T-helper 2 cell treated with Interferon-gamma antibody and Interleukin-4, amounts not matched to agents 100 ng/mL and 5 ng/mL, for 36 hours (primary cell): ENCODE data around the gene WDR62. TPM values are rescaled to one million over a fixed set of nuclear protein-coding genes. Genes with fewer than 3 reads are reported as not detected.

ENCODE experiments used
- intact Hi-C: fragments of 100-400 bp; cut with micrococcal nuclease; formaldehyde crosslinking; loops from one replicate; pipeline ENCODE4 v1.15.1; 2023
- total RNA-seq: library from RNA; stranded (reverse); gene quantifications from 2 replicates; pipeline ENCODE4 v1.2.3, GENCODE V29; 2022

WDR62 gene
- total RNA-seq, 1 donor from 2014 or later, result 32.6 TPM

DNA sequence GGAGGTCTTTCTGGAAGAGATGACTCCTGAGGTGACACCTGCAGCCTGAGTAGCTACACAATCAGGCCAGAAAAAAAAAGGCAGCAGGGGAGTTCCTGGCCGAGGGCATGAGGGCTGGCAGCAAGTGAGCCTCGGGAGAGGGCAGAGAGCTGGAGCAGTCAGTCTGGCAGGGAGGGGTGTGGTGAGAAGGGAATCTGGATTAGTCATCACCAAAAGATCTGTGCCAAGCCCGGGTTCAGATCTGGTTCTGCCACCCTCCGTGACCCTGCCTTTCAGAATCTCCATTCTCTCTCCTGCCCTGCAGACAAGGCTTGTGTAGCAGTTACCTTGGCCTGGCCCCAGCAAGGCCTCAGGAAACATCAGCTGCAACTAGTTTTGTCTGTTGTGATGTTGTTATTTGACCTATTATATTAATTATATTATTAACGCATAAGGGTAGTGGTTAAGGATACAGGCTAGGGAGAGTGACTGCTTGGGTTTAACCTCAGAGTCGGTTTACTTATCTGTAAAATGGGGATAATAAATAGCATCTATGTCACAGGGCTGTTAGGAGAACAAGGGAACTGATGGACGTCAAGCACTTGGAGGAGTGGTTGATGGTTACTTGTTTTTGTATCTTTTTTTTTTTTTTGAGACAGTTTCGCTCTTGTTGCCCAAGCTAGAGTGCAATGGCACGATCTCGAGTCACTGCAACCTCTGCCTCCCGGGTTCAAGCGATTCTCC is 82.4 kb downstream of the WDR62 start:
- intact Hi-C loops, result no loop called here

DNA sequence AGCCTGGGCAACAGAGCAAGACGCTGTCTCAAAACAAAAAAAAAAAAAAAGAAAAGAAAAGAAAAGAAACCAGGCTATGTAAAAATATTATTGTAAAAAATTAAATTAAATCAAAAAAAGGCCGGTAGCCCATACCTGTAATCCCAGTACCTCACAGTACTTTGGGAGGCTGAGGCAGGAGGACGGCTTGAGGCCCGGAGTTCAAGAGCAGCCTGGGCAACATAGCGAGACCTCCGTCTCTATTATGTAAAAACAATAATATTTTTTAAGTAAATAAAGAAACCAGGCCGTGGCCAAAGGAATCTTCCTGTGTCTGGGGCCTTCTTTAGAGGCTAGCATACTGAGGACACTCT is 84.4 kb downstream of the WDR62 start:
- intact Hi-C loops, result loop anchor here (1.0 kb wide), 1 partner anchor 11 kb away; no protein-coding TSS in a partner anchor

GRCh38 chr19:36139473-36140303 is 85.0 kb downstream of the WDR62 start, which contains the start of gene CAPNS1:
TSS of gene CAPNS1 (plus strand) at chr19:36140066. CDS start at chr19:36141012, 946 bp downstream.
- intact Hi-C loops, result loop anchor here (1.0 to 2.0 kb wide), 3 partner anchors 11 to 125 kb away; partner anchors contain the start of genes ALKBH6, ZNF146 and ZNF565

GRCh38 chr19:36140304-36141038 is 85.8 kb downstream of the WDR62 start:
- intact Hi-C loops, result loop anchor here (1.0 to 2.0 kb wide), 4 partner anchors 25 to 126 kb away; partner anchors contain the start of genes ALKBH6, TBCB, THAP8 and WDR62

DNA sequence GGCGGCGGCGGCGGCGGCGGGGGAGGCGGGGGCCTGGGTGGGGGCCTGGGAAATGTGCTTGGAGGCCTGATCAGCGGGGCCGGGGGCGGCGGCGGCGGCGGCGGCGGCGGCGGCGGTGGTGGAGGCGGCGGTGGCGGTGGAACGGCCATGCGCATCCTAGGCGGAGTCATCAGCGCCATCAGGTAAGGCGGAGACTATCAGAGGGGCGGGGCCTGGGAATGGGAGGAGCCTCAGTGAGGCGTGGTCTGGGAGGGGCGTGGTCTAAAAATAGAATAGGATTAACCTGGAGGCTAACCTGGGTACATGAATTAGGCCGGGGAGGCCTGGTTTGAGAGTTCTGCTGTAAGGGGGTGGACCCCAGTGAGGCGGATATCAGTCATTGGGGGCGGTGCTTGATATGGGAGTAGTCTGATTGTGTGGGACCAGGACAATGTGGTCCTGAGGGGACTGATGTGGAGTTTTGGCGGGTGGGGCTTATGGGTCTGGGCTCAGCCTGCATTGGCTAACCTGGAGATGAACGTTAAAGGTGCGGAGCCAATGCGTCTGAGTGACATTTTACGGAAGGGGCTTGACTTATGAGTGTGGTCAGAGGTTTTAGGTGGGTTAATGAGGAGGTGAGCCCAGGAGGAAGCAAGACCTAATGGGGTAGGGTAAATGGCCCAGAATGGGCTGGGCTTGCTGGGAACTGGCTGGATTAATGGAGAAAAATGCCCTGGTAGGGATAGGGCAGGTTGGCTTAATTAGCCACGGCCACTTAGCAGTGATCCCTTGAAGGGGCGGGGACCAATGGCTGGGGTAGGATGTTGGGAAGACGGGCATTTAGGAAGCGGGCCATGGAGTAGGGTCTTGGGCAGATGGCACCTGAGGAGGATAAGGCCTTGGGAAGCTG is 86.6 kb downstream of the WDR62 start:
- intact Hi-C loops, result loop anchor here (1.0 to 2.0 kb wide), 3 partner anchors 26 to 87 kb away; partner anchors contain the start of genes TBCB, THAP8, WDR62 and ZNF146

GRCh38 chr19:36142046-36142445 is 87.3 kb downstream of the WDR62 start:
- intact Hi-C loops, result no loop called here

DNA sequence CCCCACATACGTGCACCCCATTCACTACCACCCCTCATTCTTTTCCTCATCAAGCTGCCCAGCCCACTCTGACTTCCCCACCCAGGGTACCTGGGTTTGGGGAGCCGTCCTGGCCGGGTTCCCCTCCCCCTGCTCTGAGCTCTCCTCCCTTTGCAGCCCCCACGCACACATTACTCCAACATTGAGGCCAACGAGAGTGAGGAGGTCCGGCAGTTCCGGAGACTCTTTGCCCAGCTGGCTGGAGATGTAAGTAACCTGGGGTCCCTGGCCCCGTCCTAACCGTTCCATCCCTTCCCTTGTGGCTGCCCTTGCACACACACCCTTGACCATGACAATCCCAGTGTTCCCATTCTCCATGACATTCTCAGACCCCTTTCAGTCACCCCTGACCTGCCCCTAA is 87.8 kb downstream of the WDR62 start:
- intact Hi-C loops, result no loop called here

DNA sequence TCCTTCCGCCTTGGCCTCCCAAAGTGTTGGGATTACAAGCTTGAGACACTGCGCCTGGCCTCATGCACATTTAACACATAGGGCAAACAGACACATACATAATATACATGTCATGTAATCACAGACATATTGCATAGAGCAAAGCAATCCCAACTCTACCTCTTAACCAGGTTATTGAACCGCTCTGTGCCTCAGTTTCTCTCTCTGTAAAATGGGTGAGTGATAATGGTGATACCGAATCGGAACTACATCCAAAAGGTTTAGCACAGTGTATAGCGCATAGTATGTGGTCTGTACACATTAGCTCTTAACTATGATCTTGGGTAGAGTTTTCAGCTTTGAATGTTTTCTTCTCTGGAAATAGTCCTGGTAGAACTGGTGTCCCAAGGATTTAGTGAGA is 89.9 kb downstream of the WDR62 start:
- intact Hi-C loops, result no loop called here

DNA sequence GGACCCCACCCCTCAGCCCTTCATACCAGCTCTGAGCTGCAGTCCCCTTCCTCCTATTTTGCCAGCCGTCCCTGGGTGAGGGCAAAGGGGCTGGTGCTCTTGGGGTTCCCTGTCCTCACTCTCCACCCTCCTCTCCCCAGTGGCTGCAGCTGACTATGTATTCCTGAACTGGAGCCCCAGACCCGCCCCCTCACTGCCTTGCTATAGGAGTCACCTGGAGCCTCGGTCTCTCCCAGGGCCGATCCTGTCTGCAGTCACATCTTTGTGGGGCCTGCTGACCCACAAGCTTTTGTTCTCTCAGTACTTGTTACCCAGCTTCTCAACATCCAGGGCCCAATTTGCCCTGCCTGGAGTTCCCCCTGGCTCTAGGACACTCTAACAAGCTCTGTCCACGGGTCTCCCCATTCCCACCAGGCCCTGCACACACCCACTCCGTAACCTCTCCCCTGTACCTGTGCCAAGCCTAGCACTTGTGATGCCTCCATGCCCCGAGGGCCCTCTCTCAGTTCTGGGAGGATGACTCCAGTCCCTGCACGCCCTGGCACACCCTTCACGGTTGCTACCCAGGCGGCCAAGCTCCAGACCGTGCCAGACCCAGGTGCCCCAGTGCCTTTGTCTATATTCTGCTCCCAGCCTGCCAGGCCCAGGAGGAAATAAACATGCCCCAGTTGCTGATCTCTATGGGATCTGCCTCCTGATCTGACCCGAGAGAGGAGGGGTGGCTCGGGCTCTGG is 95.1 kb downstream of the WDR62 start:
- intact Hi-C loops, result no loop called here

DNA sequence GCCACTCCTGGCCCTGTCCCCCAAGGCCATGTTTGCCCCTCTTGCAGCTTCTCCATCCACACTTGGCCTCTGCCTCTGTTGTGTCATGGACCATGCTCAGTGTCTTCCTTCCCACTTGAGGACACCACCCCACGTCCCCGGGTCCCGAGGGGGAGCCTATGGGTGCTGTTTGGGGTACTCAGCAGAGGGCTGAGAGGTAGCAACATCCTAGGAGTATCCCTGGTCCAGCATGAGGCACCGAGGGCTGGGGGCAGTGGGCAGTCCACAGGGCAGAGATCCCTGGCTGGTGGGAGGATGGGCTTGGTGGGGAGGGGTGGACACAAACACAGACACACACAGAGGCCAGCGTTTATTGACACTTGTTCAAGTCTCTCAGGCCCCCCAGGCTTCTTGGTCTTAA is 95.9 kb downstream of the WDR62 start:
- intact Hi-C loops, result no loop called here

- intact Hi-C loops, result no loop called here
These were observed 96.7 kb downstream of the WDR62 start for GRCh38 chr19:36151144-36152018.

GRCh38 chr19:36152019-36152351 is 97.3 kb downstream of the WDR62 start:
- intact Hi-C loops, result no loop called here

DNA sequence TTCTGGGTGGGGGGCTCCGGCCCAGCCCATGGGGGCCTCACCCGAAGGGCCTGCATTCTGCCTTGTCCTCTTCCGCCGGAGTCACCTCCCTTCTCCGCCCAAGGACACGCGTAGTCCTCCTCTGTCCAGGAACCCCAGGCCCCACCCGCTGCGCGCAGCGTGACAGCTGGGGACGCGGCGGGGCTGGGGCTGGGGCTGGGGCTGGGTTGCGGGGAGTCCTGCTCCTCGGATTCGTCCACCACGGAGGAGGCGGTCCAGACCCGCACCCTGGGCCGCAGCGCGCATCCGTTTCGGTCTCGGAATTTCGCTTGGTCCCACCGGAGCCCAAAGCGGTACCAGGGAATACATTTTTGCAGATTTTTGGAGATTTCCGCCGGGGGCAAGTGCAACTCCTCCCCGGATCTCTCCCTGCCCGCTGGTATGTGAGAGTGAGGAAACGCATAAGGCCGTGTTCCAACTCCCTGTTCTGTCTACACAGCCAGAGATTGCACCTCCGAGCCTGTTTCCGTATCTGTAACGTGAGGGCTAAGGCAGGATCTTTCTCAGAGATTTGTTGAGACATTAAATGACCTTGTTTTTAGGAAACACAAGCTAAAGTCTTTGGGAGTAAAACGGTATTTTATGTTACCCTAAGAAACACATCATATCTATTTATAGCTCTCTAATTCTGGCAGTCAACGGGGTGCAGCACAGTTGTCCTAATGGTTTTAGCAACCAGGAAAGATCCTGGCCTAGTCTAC is 97.8 kb downstream of the WDR62 start, which contains the start of gene COX7A1:
TSS of gene COX7A1 (minus strand) at position 96 of the 740 bp plus-strand sequence. CDS start at position 56, 40 bp downstream.
- intact Hi-C loops, result no loop called here

DNA sequence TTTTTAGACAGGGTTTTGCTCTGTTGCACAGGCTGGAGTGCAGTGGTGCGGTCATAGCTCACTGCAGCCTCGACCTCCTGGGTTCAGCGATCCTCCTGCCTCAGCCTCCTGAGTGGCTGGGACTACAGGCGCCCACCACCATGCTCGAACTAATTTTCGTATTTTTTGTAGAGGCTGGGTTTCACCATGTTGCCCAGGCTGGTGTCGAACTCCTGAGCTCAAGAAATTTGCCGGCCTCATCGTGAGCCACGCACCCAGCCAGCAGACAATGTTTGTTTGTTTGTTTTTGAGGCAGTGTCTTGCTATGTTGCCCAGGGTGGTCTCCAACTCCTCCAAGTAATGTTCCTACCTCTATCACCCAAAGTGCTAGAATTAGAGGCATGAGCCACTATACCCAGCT is 98.4 kb downstream of the WDR62 start:
- intact Hi-C loops, result no loop called here
